Liver (tissue), 9 donors: ENCODE measurements around the gene PRXL2A. TPM values are rescaled to one million over a fixed set of nuclear protein-coding genes. Genes with fewer than 3 reads are reported as not detected.
A peak's percentile ranks its signal among the peaks of the same experiment; 100 is the strongest.

Experiments used
- DNase-seq: peaks from one replicate; pipeline ENCODE4 v3.0.0-alpha.2; 2017; ENCODE audit warnings: low spot score
- H3K27ac ChIP-seq, 2 donors: one replicate each; pipeline ENCODE4 v1.7.0; 2013; ENCODE audit warnings: inconsistent platforms in 2 of 2, low read length in 2 of 2, control low read depth in 1 of 2, low read depth in 1 of 2, mild to moderate bottlenecking in 1 of 2
- H3K27me3 ChIP-seq, 4 donors: one replicate each; pipeline versions ENCODE4 v1.6.1 to v1.7.0; 2013; ENCODE audit warnings: low read length in 3 of 4, inconsistent platforms in 1 of 4, mild to moderate bottlenecking in 1 of 4, moderate library complexity in 1 of 4; ENCODE audit not compliant: control insufficient read depth in 4 of 4, insufficient read depth in 4 of 4
- H3K36me3 ChIP-seq, 4 donors: one replicate each; pipeline versions ENCODE4 v1.6.1 to v1.7.0; 2013; ENCODE audit warnings: low read length in 3 of 4, mild to moderate bottlenecking in 3 of 4, low read depth in 1 of 4, moderate library complexity in 1 of 4; ENCODE audit not compliant: control insufficient read depth in 4 of 4, insufficient read depth in 3 of 4
- H3K4me1 ChIP-seq, 4 donors: one replicate each; pipeline versions ENCODE4 v1.6.1 to v1.7.0; 2013; ENCODE audit warnings: low read length in 3 of 4, mild to moderate bottlenecking in 3 of 4, moderate library complexity in 1 of 4; ENCODE audit not compliant: control insufficient read depth in 4 of 4, insufficient read depth in 4 of 4
- H3K4me3 ChIP-seq, 3 donors: one replicate each; pipeline versions ENCODE4 v1.6.1 to v1.7.0; 2013; ENCODE audit warnings: low read length in 3 of 3, control low read depth in 1 of 3, low read depth in 1 of 3, mild to moderate bottlenecking in 1 of 3
- H3K9ac ChIP-seq, 2 donors: one replicate each; pipeline ENCODE4 v1.7.0; 2013; ENCODE audit warnings: low read length in 2 of 2, mild to moderate bottlenecking in 2 of 2, moderate library complexity in 2 of 2, control low read depth in 1 of 2, low read depth in 1 of 2
- H3K9me3 ChIP-seq, 4 donors: one replicate each; pipeline versions ENCODE4 v1.6.1 to v1.7.0; 2013; ENCODE audit warnings: low read length in 3 of 4; ENCODE audit not compliant: control insufficient read depth in 4 of 4
- EGR1 ChIP-seq, 2 donors: IDR thresholded peaks; 2 replicates each; pipeline ENCODE4 v1.6.1; 2016 to 2018; ENCODE audit warnings: antibody characterized with exemption in 2 of 2, low read depth in 2 of 2
- GABPA ChIP-seq, 2 donors: IDR thresholded peaks in 1 of 2; conservative IDR thresholded peaks in 1 of 2; 2 replicates each; pipeline ENCODE4 v1.6.1; 2016; ENCODE audit warnings: antibody characterized with exemption in 2 of 2, mild to moderate bottlenecking in 1 of 2, moderate library complexity in 1 of 2
- HNF4A ChIP-seq, 2 donors: conservative IDR thresholded peaks; 2 replicates each; pipeline ENCODE4 v1.6.1; 2016; ENCODE audit warnings: antibody characterized with exemption in 2 of 2, mild to moderate bottlenecking in 2 of 2
- HNF4G ChIP-seq: IDR thresholded peaks from 2 replicates; pipeline ENCODE4 v1.6.1; 2016; ENCODE audit warnings: antibody characterized with exemption
- JUND ChIP-seq, 2 donors: IDR thresholded peaks; 2 replicates each; pipeline ENCODE4 v1.6.1; 2016; ENCODE audit warnings: antibody characterized with exemption in 2 of 2
- RAD21 ChIP-seq, 2 donors: IDR thresholded peaks; 2 replicates each; pipeline ENCODE4 v1.6.1; 2016; ENCODE audit warnings: antibody characterized with exemption in 2 of 2, mild to moderate bottlenecking in 2 of 2
- SP1 ChIP-seq: IDR thresholded peaks from 2 replicates; pipeline ENCODE4 v1.6.1; 2018; ENCODE audit warnings: antibody characterized with exemption, mild to moderate bottlenecking
- TAF1 ChIP-seq: conservative IDR thresholded peaks from 2 replicates; pipeline ENCODE4 v1.6.1; 2016; ENCODE audit warnings: antibody characterized with exemption, mild to moderate bottlenecking
- WGBS: extraction: QIAGEN DNeasy Blood & Tissue Kit; methylation state at CpG from one replicate; pipeline ENCODE4 v1.1.7; 2013; 5-methylcytosine and 5-hydroxymethylcytosine counted together
- polyA plus RNA-seq, 2 donors: library from polyadenylated mRNA; stranded (reverse) in 1 of 2; unstranded in 1 of 2; fragments of 200-250 nt in 1 of 2; fragments of >200 nt in 1 of 2; fragmentation: Nextera tagmentation in 1 of 2; extraction: Ambion mirVana in 1 of 2; gene quantifications; one replicate each; pipeline versions ENCODE4 v1.2.1 to v1.2.3, GENCODE V29; 2013 to 2015
- total RNA-seq, 2 donors: library from RNA; depleted of rRNA; stranded (reverse); fragments of >200 nt; gene quantifications; one replicate each; pipeline ENCODE4 v1.2.3, GENCODE V29; 2014
- TF ChIP-seq, protein P1 (sequence below): IDR thresholded peaks from 2 replicates; pipeline ENCODE4 v1.6.1; 2016; ENCODE audit warnings: antibody characterized with exemption, mild to moderate bottlenecking
- TF ChIP-seq, protein P2 (sequence below): IDR thresholded peaks from 2 replicates; pipeline ENCODE4 v1.6.1; 2016; ENCODE audit warnings: antibody characterized with exemption
- TF ChIP-seq, protein P3 (sequence below): fragments of 150-350 bp; IDR thresholded peaks from 2 replicates; pipeline ENCODE4 v1.5.1; 2017; ENCODE audit warnings: improper control_type of control experiment, low read depth, low read length; ENCODE audit not compliant: missing input control
- TF ChIP-seq, protein P4 (sequence below): IDR thresholded peaks from 2 replicates; pipeline ENCODE4 v1.6.1; 2016; ENCODE audit warnings: antibody characterized with exemption
- donor health status: healthy.
- donor health status: healthy.
- donor health status: healthy.
- donor health status: healthy.
- donor health status: healthy.

PRXL2A gene
- total and polyA plus RNA-seq, 4 donors = 48.5 to 87.4 (median 54.1) TPM

DNA sequence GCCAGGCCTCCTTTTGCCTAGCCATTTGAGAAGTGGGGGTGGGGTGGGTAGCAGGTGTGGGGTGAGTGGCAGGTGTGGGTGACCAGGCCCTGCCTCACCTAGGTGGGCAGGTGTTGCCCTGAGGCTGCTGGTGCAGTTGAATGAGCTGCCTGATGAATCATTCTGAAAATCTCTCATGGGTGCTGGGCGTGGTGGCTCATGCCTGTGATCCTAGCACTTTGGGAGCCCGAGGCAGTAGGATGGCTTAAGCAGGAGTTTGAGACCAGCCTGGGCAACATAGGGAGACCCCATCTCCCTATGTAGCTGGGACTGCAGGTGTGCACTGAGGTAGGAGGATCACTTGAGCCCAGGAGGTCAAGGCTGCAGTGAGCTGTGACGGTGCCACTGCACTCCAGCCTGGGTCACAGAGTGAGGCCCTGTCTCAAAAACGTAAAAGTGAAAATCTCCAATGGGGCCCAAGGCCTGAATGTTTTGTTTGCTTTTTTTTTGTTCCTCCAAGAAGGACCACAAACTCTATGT, 63.4 kb downstream of the PRXL2A start:
- no peaks in the 10 kb centered on the region for H3K9me3 ChIP-seq
- 79% methylated on average over 4 of the region's 4 CpGs for WGBS
- H3K36me3 ChIP-seq = no peaks in the 10 kb centered on the region
- H3K9ac ChIP-seq = no peak overlapping the region
- no peak for DNase-seq
- TF ChIP-seq, protein P1, sequence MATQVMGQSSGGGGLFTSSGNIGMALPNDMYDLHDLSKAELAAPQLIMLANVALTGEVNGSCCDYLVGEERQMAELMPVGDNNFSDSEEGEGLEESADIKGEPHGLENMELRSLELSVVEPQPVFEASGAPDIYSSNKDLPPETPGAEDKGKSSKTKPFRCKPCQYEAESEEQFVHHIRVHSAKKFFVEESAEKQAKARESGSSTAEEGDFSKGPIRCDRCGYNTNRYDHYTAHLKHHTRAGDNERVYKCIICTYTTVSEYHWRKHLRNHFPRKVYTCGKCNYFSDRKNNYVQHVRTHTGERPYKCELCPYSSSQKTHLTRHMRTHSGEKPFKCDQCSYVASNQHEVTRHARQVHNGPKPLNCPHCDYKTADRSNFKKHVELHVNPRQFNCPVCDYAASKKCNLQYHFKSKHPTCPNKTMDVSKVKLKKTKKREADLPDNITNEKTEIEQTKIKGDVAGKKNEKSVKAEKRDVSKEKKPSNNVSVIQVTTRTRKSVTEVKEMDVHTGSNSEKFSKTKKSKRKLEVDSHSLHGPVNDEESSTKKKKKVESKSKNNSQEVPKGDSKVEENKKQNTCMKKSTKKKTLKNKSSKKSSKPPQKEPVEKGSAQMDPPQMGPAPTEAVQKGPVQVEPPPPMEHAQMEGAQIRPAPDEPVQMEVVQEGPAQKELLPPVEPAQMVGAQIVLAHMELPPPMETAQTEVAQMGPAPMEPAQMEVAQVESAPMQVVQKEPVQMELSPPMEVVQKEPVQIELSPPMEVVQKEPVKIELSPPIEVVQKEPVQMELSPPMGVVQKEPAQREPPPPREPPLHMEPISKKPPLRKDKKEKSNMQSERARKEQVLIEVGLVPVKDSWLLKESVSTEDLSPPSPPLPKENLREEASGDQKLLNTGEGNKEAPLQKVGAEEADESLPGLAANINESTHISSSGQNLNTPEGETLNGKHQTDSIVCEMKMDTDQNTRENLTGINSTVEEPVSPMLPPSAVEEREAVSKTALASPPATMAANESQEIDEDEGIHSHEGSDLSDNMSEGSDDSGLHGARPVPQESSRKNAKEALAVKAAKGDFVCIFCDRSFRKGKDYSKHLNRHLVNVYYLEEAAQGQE = no peak
- TF ChIP-seq, protein P2, sequence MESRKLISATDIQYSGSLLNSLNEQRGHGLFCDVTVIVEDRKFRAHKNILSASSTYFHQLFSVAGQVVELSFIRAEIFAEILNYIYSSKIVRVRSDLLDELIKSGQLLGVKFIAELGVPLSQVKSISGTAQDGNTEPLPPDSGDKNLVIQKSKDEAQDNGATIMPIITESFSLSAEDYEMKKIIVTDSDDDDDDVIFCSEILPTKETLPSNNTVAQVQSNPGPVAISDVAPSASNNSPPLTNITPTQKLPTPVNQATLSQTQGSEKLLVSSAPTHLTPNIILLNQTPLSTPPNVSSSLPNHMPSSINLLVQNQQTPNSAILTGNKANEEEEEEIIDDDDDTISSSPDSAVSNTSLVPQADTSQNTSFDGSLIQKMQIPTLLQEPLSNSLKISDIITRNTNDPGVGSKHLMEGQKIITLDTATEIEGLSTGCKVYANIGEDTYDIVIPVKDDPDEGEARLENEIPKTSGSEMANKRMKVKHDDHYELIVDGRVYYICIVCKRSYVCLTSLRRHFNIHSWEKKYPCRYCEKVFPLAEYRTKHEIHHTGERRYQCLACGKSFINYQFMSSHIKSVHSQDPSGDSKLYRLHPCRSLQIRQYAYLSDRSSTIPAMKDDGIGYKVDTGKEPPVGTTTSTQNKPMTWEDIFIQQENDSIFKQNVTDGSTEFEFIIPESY = no peak
- no peak for TF ChIP-seq TAF1
- TF ChIP-seq, protein P3, sequence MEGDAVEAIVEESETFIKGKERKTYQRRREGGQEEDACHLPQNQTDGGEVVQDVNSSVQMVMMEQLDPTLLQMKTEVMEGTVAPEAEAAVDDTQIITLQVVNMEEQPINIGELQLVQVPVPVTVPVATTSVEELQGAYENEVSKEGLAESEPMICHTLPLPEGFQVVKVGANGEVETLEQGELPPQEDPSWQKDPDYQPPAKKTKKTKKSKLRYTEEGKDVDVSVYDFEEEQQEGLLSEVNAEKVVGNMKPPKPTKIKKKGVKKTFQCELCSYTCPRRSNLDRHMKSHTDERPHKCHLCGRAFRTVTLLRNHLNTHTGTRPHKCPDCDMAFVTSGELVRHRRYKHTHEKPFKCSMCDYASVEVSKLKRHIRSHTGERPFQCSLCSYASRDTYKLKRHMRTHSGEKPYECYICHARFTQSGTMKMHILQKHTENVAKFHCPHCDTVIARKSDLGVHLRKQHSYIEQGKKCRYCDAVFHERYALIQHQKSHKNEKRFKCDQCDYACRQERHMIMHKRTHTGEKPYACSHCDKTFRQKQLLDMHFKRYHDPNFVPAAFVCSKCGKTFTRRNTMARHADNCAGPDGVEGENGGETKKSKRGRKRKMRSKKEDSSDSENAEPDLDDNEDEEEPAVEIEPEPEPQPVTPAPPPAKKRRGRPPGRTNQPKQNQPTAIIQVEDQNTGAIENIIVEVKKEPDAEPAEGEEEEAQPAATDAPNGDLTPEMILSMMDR = no peak
- TF ChIP-seq RAD21 (IDR thresholded peaks at IDR 0.05) = no peak
- no peak for TF ChIP-seq GABPA (IDR thresholded peaks at IDR 0.05 in 1 of 2, conservative IDR thresholded peaks at IDR 0.05 in 1 of 2)
- TF ChIP-seq HNF4A (conservative IDR thresholded peaks at IDR 0.05) = no peak
- no peak overlapping the region for H3K4me3 ChIP-seq
- H3K27ac ChIP-seq = peak overlapping the region in 1 of 2 donors; percentile 44
- H3K27me3 ChIP-seq = no peaks in the 10 kb centered on the region
- peaks cover 5 to 20% (median 17%) of the 10 kb centered on the region in 4 donors for H3K4me1 ChIP-seq

DNA sequence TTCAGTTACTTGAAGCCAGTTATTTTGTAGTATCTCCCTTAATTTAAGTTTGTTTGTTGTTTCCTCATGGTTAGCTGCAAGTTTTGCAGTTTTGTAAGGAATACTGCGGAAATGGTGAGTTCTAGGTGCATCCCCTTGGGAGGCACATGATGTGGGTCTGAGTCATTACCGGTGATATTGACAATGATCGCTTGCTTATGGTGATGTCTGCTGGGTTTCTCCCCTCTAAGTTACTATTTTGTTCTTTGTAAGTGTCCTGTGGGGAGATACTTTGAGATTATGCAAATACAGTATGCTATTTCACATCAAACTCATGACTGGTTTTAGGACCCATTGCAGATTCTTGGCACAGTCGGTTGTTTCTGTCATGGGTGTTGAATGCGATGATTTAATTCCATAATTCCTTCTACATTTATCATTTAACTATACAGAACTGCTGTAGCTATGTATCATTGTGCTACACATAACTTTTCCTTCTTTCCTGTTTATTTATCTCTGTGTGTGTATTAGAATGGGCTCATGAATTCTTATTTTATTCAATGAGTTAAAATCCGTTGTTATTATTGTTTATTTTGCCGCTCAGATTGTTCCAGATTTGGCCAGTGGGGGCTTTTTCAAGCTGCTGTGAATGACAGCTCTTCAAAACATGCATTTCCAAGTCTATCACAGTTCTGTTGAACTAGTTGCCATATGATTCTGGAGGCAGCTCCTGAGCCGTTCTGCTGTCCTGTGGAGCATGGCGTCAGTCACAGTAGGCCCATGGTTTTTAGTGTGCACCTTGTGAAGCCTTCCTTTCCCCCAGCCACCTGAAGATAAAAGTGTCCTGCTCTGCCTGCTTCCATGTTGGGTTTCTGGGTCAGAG, 64.1 kb downstream of the PRXL2A start:
- H3K36me3 ChIP-seq = no peaks in the 10 kb centered on the region
- no peak for TF ChIP-seq JUND (IDR thresholded peaks at IDR 0.05)
- no peak for TF ChIP-seq EGR1 (IDR thresholded peaks at IDR 0.05; ENCODE audit: low read depth in 2 of 2)
- TF ChIP-seq, protein P2 = no peak
- TF ChIP-seq SP1 = no peak
- no peak for TF ChIP-seq HNF4G
- no peak for TF ChIP-seq TAF1
- TF ChIP-seq, protein P3 = no peak
- TF ChIP-seq, protein P4, sequence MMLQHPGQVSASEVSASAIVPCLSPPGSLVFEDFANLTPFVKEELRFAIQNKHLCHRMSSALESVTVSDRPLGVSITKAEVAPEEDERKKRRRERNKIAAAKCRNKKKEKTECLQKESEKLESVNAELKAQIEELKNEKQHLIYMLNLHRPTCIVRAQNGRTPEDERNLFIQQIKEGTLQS = no peak
- no peak for DNase-seq
- no peaks in the 10 kb centered on the region for H3K27me3 ChIP-seq
- peaks cover 6 to 24% (median 12%) of the 10 kb centered on the region in 4 donors for H3K4me1 ChIP-seq
- H3K9me3 ChIP-seq = no peaks in the 10 kb centered on the region
- H3K27ac ChIP-seq = peak overlapping the region in 1 of 2 donors; percentile 6
- no peak overlapping the region for H3K4me3 ChIP-seq
- H3K9ac ChIP-seq = no peak overlapping the region
- WGBS = 82% methylated on average over 9 of the region's 9 CpGs
